ENCODE measurements around the gene DEK.

The DEK gene

GRCh38 chr6:18293076-18293904 is 29.0 kb upstream of the DEK start:
- no peak overlapping the region for H3K4me2 ChIP-seq (ENCODE audit: low read length)
- H3K4me1 ChIP-seq (ENCODE audit: control insufficient read depth, low read length): no peaks in the 10 kb centered on the region
- H4K20me1 ChIP-seq (ENCODE audit: control insufficient read depth, insufficient read depth, low read depth, low read length): no peaks in the 10 kb centered on the region
- H3K9me2 ChIP-seq (replicated peaks; ENCODE audit: control insufficient read depth, low read length): no peaks in the 10 kb centered on the region
- no peaks in the 10 kb centered on the region for H3K36me3 ChIP-seq (ENCODE audit: control insufficient read depth, low read length)
- no peak overlapping the region for H3K4me3 ChIP-seq (ENCODE audit: low read length)
- TF ChIP-seq EZH2phosphoT487 (IDR thresholded peaks at IDR 0.05; ENCODE audit: borderline replicate concordance, low read length) (no peak), CTCF (IDR thresholded peaks at IDR 0.05; ENCODE audit: low read depth, low read length, poor library complexity, severe bottlenecking) (no peak)
- no peaks in the 10 kb centered on the region for H3K27me3 ChIP-seq (ENCODE audit: control insufficient read depth, low read length)
- H3K9me3 ChIP-seq (ENCODE audit: control insufficient read depth, insufficient read depth, low read length): no peaks in the 10 kb centered on the region
- no peaks in the 10 kb centered on the region for H3K79me2 ChIP-seq (ENCODE audit: control insufficient read depth, low read length)
- H3F3A ChIP-seq (ENCODE audit: control insufficient read depth, insufficient read depth): no peaks in the 10 kb centered on the region
- no peak overlapping the region for H3K27ac ChIP-seq (ENCODE audit: low read depth, low read length)

GRCh38 chr6:18289283-18289682 is 25.0 kb upstream of the DEK start:
- Histone ChIP-seq H3K4me2 (ENCODE audit: low read length) (no peak overlapping the region), H3K36me3 (ENCODE audit: control insufficient read depth, low read length) (no peaks in the 10 kb centered on the region), H3K4me1 (ENCODE audit: control insufficient read depth, low read length) (no peaks in the 10 kb centered on the region), H3K79me2 (ENCODE audit: control insufficient read depth, low read length) (no peaks in the 10 kb centered on the region), H3K9me3 (ENCODE audit: control insufficient read depth, insufficient read depth, low read length) (no peaks in the 10 kb centered on the region), H3F3A (ENCODE audit: control insufficient read depth, insufficient read depth) (no peaks in the 10 kb centered on the region), H4K20me1 (ENCODE audit: control insufficient read depth, insufficient read depth, low read depth, low read length) (no peaks in the 10 kb centered on the region), H3K27me3 (ENCODE audit: control insufficient read depth, low read length) (no peaks in the 10 kb centered on the region), H3K9me2 (replicated peaks; ENCODE audit: control insufficient read depth, low read length) (no peaks in the 10 kb centered on the region), H3K27ac (ENCODE audit: low read depth, low read length) (no peak overlapping the region), H3K4me3 (ENCODE audit: low read length) (no peak overlapping the region)
- TF ChIP-seq CTCF (IDR thresholded peaks at IDR 0.05; ENCODE audit: low read depth, low read length, poor library complexity, severe bottlenecking): no peak
- no peak for TF ChIP-seq EZH2phosphoT487 (IDR thresholded peaks at IDR 0.05; ENCODE audit: borderline replicate concordance, low read length)

- Histone ChIP-seq H4K20me1 (ENCODE audit: control insufficient read depth, insufficient read depth, low read depth, low read length) (no peaks in the 10 kb centered on the region), H3K9me3 (ENCODE audit: control insufficient read depth, insufficient read depth, low read length) (no peaks in the 10 kb centered on the region), H3K79me2 (ENCODE audit: control insufficient read depth, low read length) (no peaks in the 10 kb centered on the region), H3K27ac (ENCODE audit: low read depth, low read length) (no peak overlapping the region), H3K4me2 (ENCODE audit: low read length) (no peak overlapping the region), H3K36me3 (ENCODE audit: control insufficient read depth, low read length) (no peaks in the 10 kb centered on the region), H3K27me3 (ENCODE audit: control insufficient read depth, low read length) (peaks cover 11% of the 10 kb centered on the region), H3K4me1 (ENCODE audit: control insufficient read depth, low read length) (0 out of 2 replicates have a peak, but pooled peaks cover 3% of the 10 kb centered on the region), H3K4me3 (ENCODE audit: low read length) (no peak overlapping the region), H3F3A (ENCODE audit: control insufficient read depth, insufficient read depth) (no peaks in the 10 kb centered on the region), H3K9me2 (replicated peaks; ENCODE audit: control insufficient read depth, low read length) (no peaks in the 10 kb centered on the region)
- TF ChIP-seq EZH2phosphoT487 (IDR thresholded peaks at IDR 0.05; ENCODE audit: borderline replicate concordance, low read length): no peak
Measured at GRCh38 chr6:18284261-18284660, 19.9 kb upstream of the DEK start.

- peaks cover 28% of the 10 kb centered on the region for H3K27me3 ChIP-seq (ENCODE audit: control insufficient read depth, low read length)
- H3K9me2 ChIP-seq (replicated peaks; ENCODE audit: control insufficient read depth, low read length): no peaks in the 10 kb centered on the region
- no peaks in the 10 kb centered on the region for H3K9me3 ChIP-seq (ENCODE audit: control insufficient read depth, insufficient read depth, low read length)
- H3K36me3 ChIP-seq (ENCODE audit: control insufficient read depth, low read length): no peaks in the 10 kb centered on the region
- TF ChIP-seq CTCF (IDR thresholded peaks at IDR 0.05; ENCODE audit: low read depth, low read length, poor library complexity, severe bottlenecking): no peak
- no peak for TF ChIP-seq EZH2phosphoT487 (IDR thresholded peaks at IDR 0.05; ENCODE audit: borderline replicate concordance, low read length)
- no peaks in the 10 kb centered on the region for H4K20me1 ChIP-seq (ENCODE audit: control insufficient read depth, insufficient read depth, low read depth, low read length)
- no peaks in the 10 kb centered on the region for H3K79me2 ChIP-seq (ENCODE audit: control insufficient read depth, low read length)
- H3K4me3 ChIP-seq (ENCODE audit: low read length): no peak overlapping the region
- no peak overlapping the region for H3K4me2 ChIP-seq (ENCODE audit: low read length)
- no peaks in the 10 kb centered on the region for H3F3A ChIP-seq (ENCODE audit: control insufficient read depth, insufficient read depth)
- no peak overlapping the region for H3K27ac ChIP-seq (ENCODE audit: low read depth, low read length)
- H3K4me1 ChIP-seq (ENCODE audit: control insufficient read depth, low read length): 0 out of 2 replicates have a peak, but pooled peaks cover 3% of the 10 kb centered on the region
Measured at GRCh38 chr6:18281564-18281963, 17.2 kb upstream of the DEK start.

Measured in DOHH2 (cell line).